Ascending aorta (tissue), 2 donors: ENCODE measurements around the gene USP10. TPM values are rescaled to one million over a fixed set of nuclear protein-coding genes. Genes with fewer than 3 reads are reported as not detected.

ENCODE experiments used
- DNase-seq, 2 donors: peaks; one replicate each; pipeline ENCODE4 v3.0.0-alpha.2; 2019; ENCODE audit warnings: low spot score in 2 of 2
- H3K27ac ChIP-seq, 2 donors: fragments of 200-600 bp; sonication (generic); one replicate each; pipeline ENCODE4 v1.5.1; 2016 to 2017; ENCODE audit warnings: mild to moderate bottlenecking in 1 of 2
- H3K27me3 ChIP-seq: fragments of 200-600 bp; sonication (generic); one replicate; pipeline ENCODE4 v1.5.1; 2017
- H3K36me3 ChIP-seq, 2 donors: fragments of 200-600 bp; sonication (generic); one replicate each; pipeline ENCODE4 v1.5.1; 2016
- H3K4me1 ChIP-seq, 2 donors: fragments of 200-600 bp; sonication (generic); one replicate each; pipeline ENCODE4 v1.5.1; 2016 to 2017; ENCODE audit warnings: mild to moderate bottlenecking in 1 of 2
- H3K4me3 ChIP-seq, 2 donors: fragments of 200-600 bp; sonication (generic); one replicate each; pipeline ENCODE4 v1.5.1; 2016 to 2017; ENCODE audit warnings: mild to moderate bottlenecking in 1 of 2
- H3K9me3 ChIP-seq, 2 donors: fragments of 200-600 bp; sonication (generic); one replicate each; pipeline ENCODE4 v1.5.1; 2016
- intact Hi-C: fragments of 100-400 bp; cut with DNase I; formaldehyde crosslinking; loops from one replicate; pipeline ENCODE4 v1.15.1; 2023
- total RNA-seq: library from RNA; depleted of rRNA; stranded (reverse); fragments of >200 nt; gene quantifications from one replicate; pipeline ENCODE4 v1.1.0, GENCODE V29; 2016
- TF ChIP-seq, protein P1 (sequence below), 3 experiments: fragments of 200-600 bp in 2 of 3; fragments of 450-650 bp in 1 of 3; sonication (generic) in 2 of 3; IDR thresholded peaks; one replicate each; pipeline ENCODE4 v1.5.1; 2016 to 2019; ENCODE audit warnings: antibody characterized with exemption in 3 of 3, mild to moderate bottlenecking in 1 of 3, moderate library complexity in 1 of 3

USP10 gene
- total RNA-seq, 1 donor from 2014 or later, result 27.8 TPM

GRCh38 chr16:84704253-84704652 is 4.5 kb downstream of the USP10 start:
- peaks cover 0 to 9% of the 10 kb centered on the region in 2 donors for H3K4me1 ChIP-seq

DNA sequence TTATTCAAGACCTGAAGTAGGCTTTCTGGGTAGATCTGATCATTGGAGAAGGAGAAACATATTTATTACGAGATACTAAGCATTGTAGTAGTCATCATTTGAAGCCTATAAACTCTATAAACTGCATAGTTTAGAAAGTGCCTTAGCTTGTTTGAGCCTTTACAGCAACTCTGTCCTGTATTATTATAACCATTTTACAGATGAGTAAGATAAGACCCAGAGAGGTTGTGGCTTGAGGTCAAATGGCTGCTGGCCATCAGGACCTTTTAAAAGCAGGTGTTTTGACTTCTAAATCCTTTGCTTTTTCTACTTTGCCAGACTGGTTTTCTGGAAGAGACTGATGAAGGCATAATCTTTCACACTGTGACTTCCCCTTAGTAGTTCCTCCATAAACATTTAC is 7.1 kb downstream of the USP10 start:
- TF ChIP-seq, protein P1, sequence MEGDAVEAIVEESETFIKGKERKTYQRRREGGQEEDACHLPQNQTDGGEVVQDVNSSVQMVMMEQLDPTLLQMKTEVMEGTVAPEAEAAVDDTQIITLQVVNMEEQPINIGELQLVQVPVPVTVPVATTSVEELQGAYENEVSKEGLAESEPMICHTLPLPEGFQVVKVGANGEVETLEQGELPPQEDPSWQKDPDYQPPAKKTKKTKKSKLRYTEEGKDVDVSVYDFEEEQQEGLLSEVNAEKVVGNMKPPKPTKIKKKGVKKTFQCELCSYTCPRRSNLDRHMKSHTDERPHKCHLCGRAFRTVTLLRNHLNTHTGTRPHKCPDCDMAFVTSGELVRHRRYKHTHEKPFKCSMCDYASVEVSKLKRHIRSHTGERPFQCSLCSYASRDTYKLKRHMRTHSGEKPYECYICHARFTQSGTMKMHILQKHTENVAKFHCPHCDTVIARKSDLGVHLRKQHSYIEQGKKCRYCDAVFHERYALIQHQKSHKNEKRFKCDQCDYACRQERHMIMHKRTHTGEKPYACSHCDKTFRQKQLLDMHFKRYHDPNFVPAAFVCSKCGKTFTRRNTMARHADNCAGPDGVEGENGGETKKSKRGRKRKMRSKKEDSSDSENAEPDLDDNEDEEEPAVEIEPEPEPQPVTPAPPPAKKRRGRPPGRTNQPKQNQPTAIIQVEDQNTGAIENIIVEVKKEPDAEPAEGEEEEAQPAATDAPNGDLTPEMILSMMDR (IDR thresholded peaks at IDR 0.05), result no peak
- H3K36me3 ChIP-seq, result no peaks in the 10 kb centered on the region
- no peak overlapping the region for H3K4me3 ChIP-seq
- intact Hi-C loops, result no loop called here
- no peaks in the 10 kb centered on the region for H3K9me3 ChIP-seq
- no peaks in the 10 kb centered on the region for H3K27me3 ChIP-seq
- H3K27ac ChIP-seq, result no peak overlapping the region
- no peak for DNase-seq
- H3K4me1 ChIP-seq, result no peaks in the 10 kb centered on the region

More at GRCh38 chr16:84704253-84704652, 4.5 kb downstream of the USP10 start:
- Histone ChIP-seq H3K4me3 (no peak overlapping the region), H3K36me3 (no peaks in the 10 kb centered on the region), H3K9me3 (no peaks in the 10 kb centered on the region), H3K27ac (no peak overlapping the region), H3K27me3 (no peaks in the 10 kb centered on the region)
- no peak for DNase-seq
- intact Hi-C loops, result no loop called here
- TF ChIP-seq, protein P1 (IDR thresholded peaks at IDR 0.05), result no peak

- Histone ChIP-seq H3K9me3 (no peaks in the 10 kb centered on the region), H3K4me1 (no peaks in the 10 kb centered on the region), H3K36me3 (no peaks in the 10 kb centered on the region), H3K27ac (no peak overlapping the region), H3K4me3 (no peak overlapping the region), H3K27me3 (no peaks in the 10 kb centered on the region)
- TF ChIP-seq, protein P1 (IDR thresholded peaks at IDR 0.05), result no peak
- intact Hi-C loops, result no loop called here
- DNase-seq, result no peak
Measured at GRCh38 chr16:84709609-84710008, 9.8 kb downstream of the USP10 start.

DNA sequence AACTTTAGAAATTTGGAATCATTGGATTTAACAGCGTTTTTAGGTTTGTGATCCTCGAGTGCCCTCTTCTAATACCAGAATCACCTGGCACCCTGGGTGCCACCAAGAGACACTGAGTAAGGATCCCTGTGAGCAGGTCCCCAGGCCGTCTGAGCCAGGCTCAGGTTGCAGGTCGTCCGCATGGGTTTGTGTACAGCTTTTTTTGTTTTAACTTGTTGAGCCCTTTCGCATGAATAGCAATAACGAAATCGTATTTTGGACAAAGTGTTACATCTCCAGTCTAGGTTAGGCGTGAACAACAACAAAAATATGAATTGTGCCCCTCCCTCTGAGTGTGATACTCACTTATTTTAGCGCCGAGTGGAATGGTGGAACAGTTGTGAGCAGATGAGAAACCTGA is 10.9 kb downstream of the USP10 start:
- Histone ChIP-seq H3K36me3 (no peaks in the 10 kb centered on the region), H3K27ac (no peak overlapping the region), H3K4me3 (no peak overlapping the region), H3K27me3 (no peaks in the 10 kb centered on the region), H3K4me1 (no peaks in the 10 kb centered on the region), H3K9me3 (no peaks in the 10 kb centered on the region)
- DNase-seq, result no peak
- intact Hi-C loops, result no loop called here
- TF ChIP-seq, protein P1 (IDR thresholded peaks at IDR 0.05), result no peak

DNA sequence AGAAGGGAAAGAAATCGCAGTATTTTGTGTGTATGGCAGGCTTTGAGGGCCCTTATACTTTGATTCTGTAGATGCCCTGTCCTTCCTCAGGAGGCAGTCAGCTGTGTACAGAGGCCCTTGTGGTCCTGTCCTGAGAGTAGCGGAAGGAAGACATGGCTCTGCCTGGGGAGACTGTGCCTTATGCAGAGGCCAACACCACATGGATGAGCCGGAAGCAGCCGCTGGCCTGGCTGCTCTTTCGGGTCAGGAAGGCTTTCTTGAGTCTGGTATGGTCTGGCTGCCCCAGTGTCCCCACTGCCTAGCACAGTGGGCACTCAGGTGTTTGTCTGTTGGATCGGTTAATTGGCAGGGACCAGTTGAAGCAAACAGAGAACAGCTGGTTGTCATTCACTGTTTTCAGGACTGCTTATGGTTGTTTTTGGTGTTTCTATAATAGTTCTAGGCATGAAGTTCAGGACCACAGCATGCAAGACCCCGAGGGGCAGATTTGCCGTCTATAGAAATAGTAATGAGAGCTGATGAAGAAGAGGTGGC is 12.4 kb downstream of the USP10 start:
- H3K27ac ChIP-seq, result no peak overlapping the region
- DNase-seq, result no peak
- H3K9me3 ChIP-seq, result no peaks in the 10 kb centered on the region
- no peaks in the 10 kb centered on the region for H3K27me3 ChIP-seq
- TF ChIP-seq, protein P1 (IDR thresholded peaks at IDR 0.05), result no peak
- no peaks in the 10 kb centered on the region for H3K36me3 ChIP-seq
- no peak overlapping the region for H3K4me3 ChIP-seq
- intact Hi-C loops, result no loop called here
- H3K4me1 ChIP-seq, result no peaks in the 10 kb centered on the region
